ENCODE results near the gene ANKRD40. TPM values are rescaled to one million over a fixed set of nuclear protein-coding genes. Genes with fewer than 3 reads are reported as not detected.

The ANKRD40 gene
- total and polyA plus RNA-seq, 2 donors (not counting 3 experiments of a cell fraction or from before 2014, with no cell fraction given): 24.5 to 56.0 TPM

- CTCF ChIA-PET: no interaction called here
- BruUV-seq (replicated peaks): no TSS peak
- Histone ChIP-seq H3K4me1 (ENCODE audit: control insufficient read depth, extremely low read depth, insufficient read depth, low read length) (peaks cover 22% of the 10 kb centered on the region), H3K4me2 (ENCODE audit: insufficient read depth, low read length) (peak overlapping the region; percentile 45), H3K4me3 (replicated peaks in 1 of 3; ENCODE audit: insufficient read depth in 1 of 3, low read depth in 1 of 3, low read length in 3 of 3) (no peak overlapping the region), H3K9ac (replicated peaks; ENCODE audit: extremely low read depth, insufficient read depth, low read length) (no peak overlapping the region), H4K20me1 (replicated peaks; ENCODE audit: control insufficient read depth, extremely low read depth, insufficient read depth, low read length) (peaks cover 15% of the 10 kb centered on the region), H3K27me3 (ENCODE audit: control insufficient read depth in 2 of 2, insufficient read depth in 2 of 2, low read length in 2 of 2) (no peaks in the 10 kb centered on the region), H3K79me2 (ENCODE audit: control insufficient read depth, insufficient read depth, low read length) (peaks cover 84% of the 10 kb centered on the region), H3K9me1 (replicated peaks; ENCODE audit: control insufficient read depth, extremely low read depth, insufficient read depth, low read length) (no peaks in the 10 kb centered on the region), H3K27ac (ENCODE audit: insufficient read depth, low read depth, low read length) (no peak overlapping the region), H3K9me3 (replicated peaks; ENCODE audit: control insufficient read depth, insufficient read depth, low read length) (no peaks in the 10 kb centered on the region), H2AFZ (ENCODE audit: low read depth, low read length) (no peak overlapping the region), H3K36me3 (ENCODE audit: control insufficient read depth in 2 of 2, extremely low read depth in 1 of 2, insufficient read depth in 2 of 2, low read length in 2 of 2) (no peaks in the 10 kb centered on the region)
- DNase-seq (ENCODE audit: low read depth, low spot score): no peak
- POLR2A ChIA-PET: no interaction called here
- dilution Hi-C loops (cut with MboI; ENCODE audit: extremely low pct_ligation_motif_present, low sequenced_read_pairs): no loop called here
- no peak for FAIRE-seq
- TF ChIP-seq MYC (IDR thresholded peaks at IDR 0.05; ENCODE audit: low read depth, low read length) (no peak), POLR2A (IDR thresholded peaks at IDR 0.05; ENCODE audit: low read depth, low read length) (no peak), JUN (IDR thresholded peaks at IDR 0.05; ENCODE audit: borderline replicate concordance, insufficient read depth, insufficient read length, low read depth) (no peak)
- intact Hi-C loops (cut with micrococcal nuclease): no loop called here
Observed at GRCh38 chr17:50722746-50723145, 15.0 kb upstream of the ANKRD40 start.

GRCh38 chr17:50721194-50722010 lies 13.7 kb upstream of the ANKRD40 start:
- ChIA-PET POLR2A (interaction anchor here (0.5 kb wide), 1 partner anchor 12 kb away, joined by 6 read pairs; no protein-coding TSS in a partner anchor), CTCF (interaction anchor here (0.7 kb wide), 1 partner anchor 22 kb away, joined by 4 read pairs; no protein-coding TSS in a partner anchor)
- no peak overlapping the region for H3K27ac ChIP-seq (ENCODE audit: insufficient read depth, low read depth, low read length)
- FAIRE-seq (no peak), DNase-seq (ENCODE audit: low read depth, low spot score) (peak; percentile 31)
- dilution Hi-C loops (cut with MboI; ENCODE audit: extremely low pct_ligation_motif_present, low sequenced_read_pairs) (no loop called here), intact Hi-C loops (cut with micrococcal nuclease) (loop anchor here (2.0 kb wide), 1 partner anchor 145 kb away; the partner anchor contains the start of gene TOB1)
- H3K79me2 ChIP-seq (ENCODE audit: control insufficient read depth, insufficient read depth, low read length): peaks cover 70% of the 10 kb centered on the region
- TF ChIP-seq MAX (IDR thresholded peaks at IDR 0.05; ENCODE audit: insufficient read depth, insufficient read length): no peak
- no peak for TF ChIP-seq POLR2A (IDR thresholded peaks at IDR 0.05; ENCODE audit: low read depth, low read length)
- TF ChIP-seq EZH2 (IDR thresholded peaks at IDR 0.05; ENCODE audit: borderline replicate concordance, low read depth, low read length, severe bottlenecking): no peak
- no peak for TF ChIP-seq JUN (IDR thresholded peaks at IDR 0.05; ENCODE audit: borderline replicate concordance, insufficient read depth, insufficient read length, low read depth)
- TF ChIP-seq MYC (IDR thresholded peaks at IDR 0.05; ENCODE audit: low read depth, low read length): no peak
- no peak for TF ChIP-seq CTCF (IDR thresholded peaks at IDR 0.05; ENCODE audit: extremely low read depth in 1 of 2, insufficient read depth in 1 of 2, low read depth in 1 of 2, low read length in 2 of 2)
- TF ChIP-seq FOS (IDR thresholded peaks at IDR 0.05; ENCODE audit: borderline replicate concordance, insufficient read depth, low read length): no peak
- no peak for TF ChIP-seq POLR2AphosphoS5 (IDR thresholded peaks at IDR 0.05; ENCODE audit: insufficient read depth, low read depth, low read length)
- no peak for TF ChIP-seq GATA2 (IDR thresholded peaks at IDR 0.05; ENCODE audit: insufficient read depth, insufficient read length, low read depth, low read length)
- peaks cover 22% of the 10 kb centered on the region for H3K4me1 ChIP-seq (ENCODE audit: control insufficient read depth, extremely low read depth, insufficient read depth, low read length)
- H3K36me3 ChIP-seq (ENCODE audit: control insufficient read depth in 2 of 2, extremely low read depth in 1 of 2, insufficient read depth in 2 of 2, low read length in 2 of 2): no peaks in the 10 kb centered on the region
- H3K27me3 ChIP-seq (ENCODE audit: control insufficient read depth in 2 of 2, insufficient read depth in 2 of 2, low read length in 2 of 2): no peaks in the 10 kb centered on the region
- peaks cover 11% of the 10 kb centered on the region for H4K20me1 ChIP-seq (replicated peaks; ENCODE audit: control insufficient read depth, extremely low read depth, insufficient read depth, low read length)
- no peaks in the 10 kb centered on the region for H3K9me1 ChIP-seq (replicated peaks; ENCODE audit: control insufficient read depth, extremely low read depth, insufficient read depth, low read length)
- peak overlapping the region; percentile 70 to 98 (median 90) for H3K4me3 ChIP-seq (replicated peaks in 1 of 3; ENCODE audit: insufficient read depth in 1 of 3, low read depth in 1 of 3, low read length in 3 of 3)
- BruUV-seq (replicated peaks): no TSS peak
- peak overlapping the region; percentile 98 for H3K9ac ChIP-seq (replicated peaks; ENCODE audit: extremely low read depth, insufficient read depth, low read length)
- no peaks in the 10 kb centered on the region for H3K9me3 ChIP-seq (replicated peaks; ENCODE audit: control insufficient read depth, insufficient read depth, low read length)
- peak overlapping the region; percentile 91 for H3K4me2 ChIP-seq (ENCODE audit: insufficient read depth, low read length)
- no peak overlapping the region for H2AFZ ChIP-seq (ENCODE audit: low read depth, low read length)
